ENCODE results near the gene OLFML1. TPM values are rescaled to one million over a fixed set of nuclear protein-coding genes. Genes with fewer than 3 reads are reported as not detected.

The OLFML1 gene
- polyA plus RNA-seq: not detected in 2 replicates
- polyA minus RNA-seq: not detected in 2 replicates

GRCh38 chr11:7485186-7486097 lies at the start of gene OLFML1:
TSS of gene OLFML1 (plus strand) at chr11:7485506. CDS start at chr11:7485876, 370 bp downstream.
- no peak within 1 kb of the TSS for H2AFZ ChIP-seq (ENCODE audit: low read depth, low read length)

More at GRCh38 chr11:7485186-7486097, at the start of gene OLFML1:
- Histone ChIP-seq H3K36me3 (ENCODE audit: insufficient read depth, low read length) (no peaks in the 10 kb centered on the region), H3F3A (ENCODE audit: insufficient read depth, low read length, poor library complexity, severe bottlenecking) (no peaks in the 10 kb centered on the region), H3K4me3 (ENCODE audit: low read length) (no peak within 1 kb of the TSS), H4K20me1 (ENCODE audit: insufficient read depth) (no peaks in the 10 kb centered on the region), H3K27ac (ENCODE audit: low read length) (no peak within 1 kb of the TSS), H3K27me3 (ENCODE audit: insufficient read depth, low read depth, low read length) (no peaks in the 10 kb centered on the region), H3K9me3 (ENCODE audit: low read length) (no peaks in the 10 kb centered on the region), H3K9me2 (ENCODE audit: insufficient read depth, low read length) (no peaks in the 10 kb centered on the region), H3K79me2 (replicated peaks; ENCODE audit: insufficient read depth, low read length) (no peaks in the 10 kb centered on the region), H3K4me2 (ENCODE audit: low read length) (no peak within 1 kb of the TSS), H3K9ac (ENCODE audit: low read length) (no peak within 1 kb of the TSS)
- TF ChIP-seq TAF1 (IDR thresholded peaks at IDR 0.05; ENCODE audit: low read depth) (no peak), EP300 (conservative IDR thresholded peaks at IDR 0.05; ENCODE audit: poor library complexity, severe bottlenecking) (no peak), CTCF (IDR thresholded peaks at IDR 0.05; ENCODE audit: poor library complexity, severe bottlenecking) (no peak), REST (IDR thresholded peaks at IDR 0.05; ENCODE audit: borderline replicate concordance) (no peak), SMC3 (conservative IDR thresholded peaks at IDR 0.05; ENCODE audit: poor library complexity) (no peak), POLR2AphosphoS5 (IDR thresholded peaks at IDR 0.05) (no peak), RAD21 (conservative IDR thresholded peaks at IDR 0.05) (no peak), EZH2 (IDR thresholded peaks at IDR 0.05; ENCODE audit: borderline replicate concordance, insufficient read depth, low read length, poor library complexity, severe bottlenecking) (no peak), MXI1 (conservative IDR thresholded peaks at IDR 0.05; ENCODE audit: poor library complexity, severe bottlenecking) (no peak)

All from neural cell (in vitro differentiated cells).